CD4-positive, CD25-positive, alpha-beta regulatory T cell (primary cell): Measurements from ENCODE around the gene ZNF839. TPM values are rescaled to one million over a fixed set of nuclear protein-coding genes. Genes with fewer than 3 reads are reported as not detected.

Experiments used
- ATAC-seq, 2 donors: fragments of 150-1000 bp; cut with Tn5 transposase; one replicate each; pipeline ENCODE4 v1.10.0; 2021; ENCODE audit warnings: low read depth in 2 of 2, moderate number of reproducible peaks in 2 of 2, moderate library complexity in 1 of 2
- DNase-seq, 3 donors: peaks; one replicate each; pipeline versions ENCODE4 v3.0.0 to v3.0.0-alpha.2; 2012 to 2022; ENCODE audit warnings: mixed read lengths in 1 of 3
- H3K27ac ChIP-seq: one replicate; pipeline ENCODE4 v1.7.0; 2013; ENCODE audit warnings: mild to moderate bottlenecking, low read length; ENCODE audit not compliant: insufficient read depth, poor library complexity, severe bottlenecking
- H3K27me3 ChIP-seq: one replicate; pipeline ENCODE4 v1.7.0; 2013; ENCODE audit warnings: low read length; ENCODE audit not compliant: control insufficient read depth, insufficient read depth
- H3K36me3 ChIP-seq: one replicate; pipeline ENCODE4 v1.7.0; 2013; ENCODE audit warnings: mild to moderate bottlenecking, low read length, moderate library complexity; ENCODE audit not compliant: control insufficient read depth, insufficient read depth
- H3K4me1 ChIP-seq: 2 replicates; pipeline ENCODE4 v1.7.0; 2013; ENCODE audit warnings: mild to moderate bottlenecking, low read length; ENCODE audit not compliant: insufficient read depth, control insufficient read depth, poor library complexity, severe bottlenecking
- H3K4me3 ChIP-seq: one replicate; pipeline ENCODE4 v1.7.0; 2013; ENCODE audit warnings: low read depth, mild to moderate bottlenecking, low read length, moderate library complexity
- H3K9me3 ChIP-seq, 2 experiments: 1 replicate in 1 of 2; 2 replicates in 1 of 2; pipeline ENCODE4 v1.7.0; 2013; ENCODE audit warnings: low read length in 2 of 2, mild to moderate bottlenecking in 1 of 2, moderate library complexity in 1 of 2; ENCODE audit not compliant: control insufficient read depth in 2 of 2
- H3K27ac Mint-ChIP-seq, 3 donors: one replicate each; pipeline ENCODE4 v1.8.0; 2020 to 2022; ENCODE audit warnings: mild to moderate bottlenecking in 3 of 3, mixed read lengths in 3 of 3, moderate library complexity in 2 of 3
- H3K27me3 Mint-ChIP-seq: one replicate; pipeline ENCODE4 v1.8.0; 2022; ENCODE audit warnings: mild to moderate bottlenecking, mixed read lengths
- H3K36me3 Mint-ChIP-seq: one replicate; pipeline ENCODE4 v1.8.0; 2020; ENCODE audit warnings: mixed read lengths
- H3K4me1 Mint-ChIP-seq, 4 donors: one replicate each; pipeline ENCODE4 v1.8.0; 2020 to 2022; ENCODE audit warnings: mixed read lengths in 4 of 4, mild to moderate bottlenecking in 1 of 4
- H3K4me3 Mint-ChIP-seq, 4 donors: one replicate each; pipeline ENCODE4 v1.8.0; 2020 to 2022; ENCODE audit warnings: mild to moderate bottlenecking in 4 of 4, mixed read lengths in 4 of 4, moderate library complexity in 3 of 4
- H3K9me3 Mint-ChIP-seq, 7 donors: one replicate each; pipeline ENCODE4 v1.8.0; 2020 to 2022; ENCODE audit warnings: mixed read lengths in 7 of 7, mild to moderate bottlenecking in 3 of 7, moderate library complexity in 2 of 7
- polyA plus RNA-seq, 4 donors: library from polyadenylated mRNA; unstranded; fragments of 300-500 nt; fragmentation: Illumina TruSeq; gene quantifications; one replicate each; pipeline ENCODE4 v1.2.3, GENCODE V29; 2021
- total RNA-seq: library from RNA; stranded (reverse); gene quantifications from one replicate; pipeline ENCODE4 v1.2.3, GENCODE V29; 2022

Gene ZNF839
- total and polyA plus RNA-seq, 5 donors from 2014 or later = 3.1 to 15.3 (median 4.4) TPM

- H3K27ac ChIP-seq = no peak overlapping the region
- H3K27me3 ChIP-seq = no peaks in the 10 kb centered on the region
- peaks cover 23% of the 10 kb centered on the region for H3K36me3 Mint-ChIP-seq
Measured at GRCh38 chr14:102374264-102374663, 54.7 kb downstream of the ZNF839 start.

GRCh38 chr14:102375119-102375518 is 55.6 kb downstream of the ZNF839 start:
- H3K36me3 ChIP-seq = peaks cover 17% of the 10 kb centered on the region
- H3K36me3 Mint-ChIP-seq = peaks cover 24% of the 10 kb centered on the region
- H3K9me3 ChIP-seq = no peaks in the 10 kb centered on the region
- H3K9me3 Mint-ChIP-seq = no peaks in the 10 kb centered on the region
- no peak overlapping the region for H3K4me3 ChIP-seq
- H3K27ac ChIP-seq = no peak overlapping the region
- H3K4me1 ChIP-seq = no peaks in the 10 kb centered on the region
- no peaks in the 10 kb centered on the region for H3K27me3 Mint-ChIP-seq
- peak overlapping the region in 2 of 3 donors; percentile 58 to 78 for H3K27ac Mint-ChIP-seq
- peaks cover 9 to 17% (median 11%) of the 10 kb centered on the region in 4 donors for H3K4me1 Mint-ChIP-seq
- ATAC-seq = no peak
- H3K27me3 ChIP-seq = no peaks in the 10 kb centered on the region
- no peak overlapping the region for H3K4me3 Mint-ChIP-seq
- no peak for DNase-seq

More at GRCh38 chr14:102374264-102374663, 54.7 kb downstream of the ZNF839 start:
- Histone ChIP-seq H3K9me3 (no peaks in the 10 kb centered on the region), H3K4me3 (no peak overlapping the region), H3K36me3 (peaks cover 15% of the 10 kb centered on the region), H3K4me1 (no peaks in the 10 kb centered on the region)
- ATAC-seq = no peak
- no peak for DNase-seq
- Mint-ChIP-seq H3K4me1 (peaks cover 9 to 17% (median 11%) of the 10 kb centered on the region in 4 donors), H3K4me3 (no peak overlapping the region), H3K9me3 (no peaks in the 10 kb centered on the region), H3K27me3 (no peaks in the 10 kb centered on the region), H3K27ac (no peak overlapping the region)

GRCh38 chr14:102377696-102378095 is 58.1 kb downstream of the ZNF839 start:
- Histone ChIP-seq H3K27me3 (no peaks in the 10 kb centered on the region), H3K9me3 (no peaks in the 10 kb centered on the region), H3K36me3 (peaks cover 17% of the 10 kb centered on the region), H3K27ac (no peak overlapping the region), H3K4me1 (no peaks in the 10 kb centered on the region), H3K4me3 (no peak overlapping the region)
- DNase-seq = no peak
- Mint-ChIP-seq H3K9me3 (no peaks in the 10 kb centered on the region), H3K36me3 (peaks cover 17% of the 10 kb centered on the region), H3K27ac (no peak overlapping the region), H3K27me3 (no peaks in the 10 kb centered on the region), H3K4me3 (no peak overlapping the region), H3K4me1 (peaks cover 0 to 14% (median 3%) of the 10 kb centered on the region in 4 donors)
- ATAC-seq = no peak

GRCh38 chr14:102378830-102379229 is 59.3 kb downstream of the ZNF839 start:
- Histone ChIP-seq H3K4me3 (no peak overlapping the region), H3K4me1 (no peaks in the 10 kb centered on the region), H3K9me3 (no peaks in the 10 kb centered on the region), H3K27me3 (no peaks in the 10 kb centered on the region), H3K36me3 (peaks cover 17% of the 10 kb centered on the region), H3K27ac (no peak overlapping the region)
- Mint-ChIP-seq H3K27me3 (no peaks in the 10 kb centered on the region), H3K4me3 (no peak overlapping the region), H3K27ac (no peak overlapping the region), H3K9me3 (no peaks in the 10 kb centered on the region), H3K4me1 (peaks cover 0 to 8% (median 3%) of the 10 kb centered on the region in 4 donors), H3K36me3 (peaks cover 17% of the 10 kb centered on the region)
- no peak for DNase-seq
- ATAC-seq = no peak

- H3K4me3 ChIP-seq = no peak overlapping the region
- H3K9me3 Mint-ChIP-seq = no peaks in the 10 kb centered on the region
- H3K9me3 ChIP-seq = no peaks in the 10 kb centered on the region
- no peak overlapping the region for H3K27ac Mint-ChIP-seq
- H3K4me1 ChIP-seq = no peaks in the 10 kb centered on the region
- no peaks in the 10 kb centered on the region for H3K36me3 ChIP-seq
- H3K4me3 Mint-ChIP-seq = no peak overlapping the region
- H3K27me3 Mint-ChIP-seq = no peaks in the 10 kb centered on the region
- H3K27me3 ChIP-seq = no peaks in the 10 kb centered on the region
- H3K27ac ChIP-seq = no peak overlapping the region
- H3K36me3 Mint-ChIP-seq = peaks cover 15% of the 10 kb centered on the region
- ATAC-seq = no peak
- no peak for DNase-seq
- peaks cover 0 to 3% (median 0%) of the 10 kb centered on the region in 4 donors for H3K4me1 Mint-ChIP-seq
Measured at GRCh38 chr14:102387086-102387485, 67.5 kb downstream of the ZNF839 start.

GRCh38 chr14:102389246-102389645 is 69.7 kb downstream of the ZNF839 start:
- Mint-ChIP-seq H3K4me3 (no peak overlapping the region), H3K9me3 (no peaks in the 10 kb centered on the region), H3K27me3 (no peaks in the 10 kb centered on the region), H3K4me1 (peaks cover 0 to 7% (median 2%) of the 10 kb centered on the region in 4 donors), H3K36me3 (peaks cover 22% of the 10 kb centered on the region), H3K27ac (no peak overlapping the region)
- Histone ChIP-seq H3K4me1 (no peaks in the 10 kb centered on the region), H3K4me3 (no peak overlapping the region), H3K36me3 (no peaks in the 10 kb centered on the region), H3K27me3 (no peaks in the 10 kb centered on the region), H3K27ac (no peak overlapping the region), H3K9me3 (no peaks in the 10 kb centered on the region)
- DNase-seq (no peak), ATAC-seq (no peak)

GRCh38 chr14:102390064-102390855 is 70.7 kb downstream of the ZNF839 start:
- peaks cover 7% of the 10 kb centered on the region for H3K4me1 ChIP-seq
- no peak overlapping the region for H3K4me3 ChIP-seq
- no peak overlapping the region for H3K27ac ChIP-seq
- Mint-ChIP-seq H3K4me1 (peaks cover 0 to 11% (median 8%) of the 10 kb centered on the region in 4 donors), H3K9me3 (no peaks in the 10 kb centered on the region), H3K27me3 (no peaks in the 10 kb centered on the region), H3K36me3 (peaks cover 22% of the 10 kb centered on the region), H3K4me3 (no peak overlapping the region), H3K27ac (no peak overlapping the region)
- ATAC-seq (no peak), DNase-seq (no peak)
- H3K9me3 ChIP-seq = no peaks in the 10 kb centered on the region
- H3K36me3 ChIP-seq = no peaks in the 10 kb centered on the region
- H3K27me3 ChIP-seq = no peaks in the 10 kb centered on the region
